Stimulated activated CD8-positive, alpha-beta memory T cell treated with anti-CD3 and anti-CD28 coated beads, Interleukin-12 subunit alpha, Interleukin-12 subunit beta, amount 100 ng/mL, for 1 hour (primary cell): ENCODE data around the gene MARCHF10.

Experiments
- DNase-seq: peaks from one replicate; pipeline ENCODE4 v3.0.0-alpha.2; 2020; ENCODE audit warnings: low read depth

Gene MARCHF10

DNA sequence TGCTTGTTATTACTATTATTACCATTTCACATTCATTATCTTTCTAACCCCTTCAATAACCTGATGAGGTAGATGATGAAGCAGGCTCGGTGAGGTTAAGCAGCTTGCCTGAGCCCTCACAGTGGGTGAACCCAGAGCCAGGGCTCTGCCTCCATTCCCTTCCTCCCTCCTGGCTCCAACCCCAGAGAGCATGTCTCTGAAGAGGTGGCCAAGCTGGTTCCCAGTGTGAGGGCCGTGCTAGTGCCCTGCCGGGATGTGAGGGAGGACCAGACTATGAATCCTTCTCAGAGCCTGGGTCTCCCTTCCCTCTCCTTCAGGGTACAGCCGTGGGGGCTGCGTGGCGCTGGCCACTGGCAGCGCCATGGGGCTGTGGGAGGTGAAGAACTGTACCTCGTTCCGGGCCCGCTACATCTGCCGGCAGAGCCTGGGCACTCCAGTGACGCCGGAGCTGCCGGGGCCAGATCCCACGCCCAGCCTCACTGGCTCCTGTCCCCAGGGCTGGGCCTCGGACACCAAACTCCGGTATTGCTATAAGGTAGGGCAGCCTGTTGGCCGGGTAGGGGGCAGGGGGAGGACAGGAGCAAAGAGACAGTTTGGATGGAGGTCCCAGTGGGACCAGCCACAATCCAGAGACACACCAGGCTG lies 131.0 kb downstream of the MARCHF10 start:
- no peak for DNase-seq

DNA sequence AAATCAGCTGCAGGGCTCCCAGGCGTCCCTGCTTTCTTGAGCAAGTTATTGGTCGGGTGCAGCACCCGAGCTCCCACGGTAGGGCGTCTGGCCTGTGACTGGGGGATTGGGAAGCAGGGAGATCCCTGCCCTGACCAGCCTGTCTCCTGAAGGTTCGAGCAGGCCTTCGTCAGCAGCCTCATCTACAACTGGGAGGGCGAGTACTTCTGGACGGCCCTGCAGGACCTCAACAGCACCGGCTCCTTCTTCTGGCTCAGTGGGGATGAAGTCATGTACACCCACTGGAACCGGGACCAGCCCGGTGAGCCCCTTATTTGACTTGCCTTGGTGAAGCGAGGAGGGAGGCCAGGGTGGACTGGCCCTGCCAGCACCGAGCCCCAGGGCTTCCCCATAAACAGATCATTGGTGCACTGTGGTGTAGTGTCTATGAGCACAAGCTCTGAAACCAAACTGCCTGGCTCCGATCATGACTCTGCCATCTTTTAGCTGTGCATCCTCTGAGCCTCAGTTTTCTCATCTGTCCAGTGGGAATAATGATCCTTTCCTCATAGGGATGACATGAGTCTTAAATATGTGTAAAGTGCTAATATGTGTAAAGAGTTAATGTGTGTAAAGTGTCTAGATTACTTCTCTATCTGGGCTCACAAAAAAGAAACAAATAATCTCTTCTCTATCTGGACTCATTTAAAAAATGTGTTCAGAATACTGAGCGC lies 131.7 kb downstream of the MARCHF10 start:
- no peak for DNase-seq

DNA sequence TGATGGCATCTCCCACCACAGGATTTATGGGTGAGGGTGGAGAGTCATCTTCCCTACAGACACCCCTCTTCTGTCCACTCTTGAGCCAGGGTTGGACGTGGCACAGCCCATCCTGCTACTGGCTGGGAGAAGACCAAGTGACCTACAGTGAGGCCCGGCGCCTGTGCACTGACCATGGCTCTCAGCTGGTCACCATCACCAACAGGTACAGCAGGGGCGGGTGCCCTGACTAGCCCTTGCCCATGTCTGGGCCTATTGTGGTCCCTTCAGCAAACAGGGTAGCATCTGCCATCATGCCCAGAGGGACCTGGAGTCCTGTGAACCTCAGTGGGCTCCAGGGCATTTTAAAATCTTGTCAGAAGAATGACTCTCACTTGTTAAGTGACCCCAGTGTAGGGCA lies 132.4 kb downstream of the MARCHF10 start:
- no peak for DNase-seq

DNA sequence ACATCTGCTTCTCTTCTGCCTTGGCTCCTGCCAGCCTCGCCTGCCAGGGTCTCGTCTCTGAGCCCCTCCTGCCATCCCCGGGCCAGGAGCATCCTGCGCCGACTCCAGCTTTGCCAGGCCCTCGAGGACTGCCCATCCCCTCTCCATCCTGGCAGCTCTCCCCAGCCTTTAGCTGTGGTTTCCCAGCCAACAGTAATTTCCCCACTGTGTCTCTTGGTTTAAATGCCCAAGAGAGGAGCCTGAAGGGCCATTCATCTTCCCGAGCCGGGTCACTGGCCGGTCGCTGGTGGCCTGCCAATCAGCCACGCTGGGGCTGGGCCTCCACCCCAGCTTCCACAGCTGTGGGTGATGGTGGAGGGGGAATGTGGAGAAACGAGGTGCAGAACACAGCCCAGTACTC lies 132.9 kb downstream of the MARCHF10 start:
- no peak for DNase-seq

DNA sequence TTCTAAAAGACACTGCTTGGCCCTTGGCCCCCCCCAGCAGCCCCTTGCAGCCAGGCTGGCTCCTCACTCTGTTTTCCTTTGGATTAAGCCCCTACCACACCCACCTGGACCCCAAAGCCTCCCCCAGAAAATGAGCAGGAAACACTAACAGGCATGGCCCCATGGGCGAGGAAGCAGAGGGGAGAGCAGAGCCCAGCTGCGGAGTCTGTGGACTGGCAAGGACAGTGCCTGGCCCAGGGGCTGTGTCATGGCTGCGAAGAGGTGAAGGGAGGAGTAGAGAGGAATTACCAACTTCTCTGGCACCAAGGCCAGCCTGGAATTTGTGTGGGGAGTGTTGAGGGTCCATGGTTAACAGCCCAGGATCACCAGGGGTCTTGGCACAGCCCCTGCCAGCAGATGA lies 133.3 kb downstream of the MARCHF10 start:
- no peak for DNase-seq

DNA sequence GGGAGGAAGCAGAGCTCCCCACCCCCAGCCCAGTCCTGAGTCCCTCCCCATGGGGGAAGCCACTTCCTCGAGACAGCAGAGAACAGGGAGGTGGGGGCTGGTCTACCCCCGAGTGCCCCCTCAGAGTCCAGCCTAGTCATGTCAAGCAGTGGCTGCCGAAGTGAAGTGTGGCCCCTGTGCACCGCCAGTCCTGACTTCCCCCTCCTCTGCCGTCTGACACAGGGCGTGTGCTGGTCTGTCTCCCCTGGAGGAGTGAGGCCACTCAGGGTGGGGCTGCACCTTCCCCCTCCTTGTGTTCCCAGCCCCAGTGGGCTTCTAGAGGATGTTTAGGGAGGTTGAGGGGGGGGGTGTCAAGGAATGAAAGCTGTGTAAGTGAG lies 133.8 kb downstream of the MARCHF10 start:
- no peak for DNase-seq

DNA sequence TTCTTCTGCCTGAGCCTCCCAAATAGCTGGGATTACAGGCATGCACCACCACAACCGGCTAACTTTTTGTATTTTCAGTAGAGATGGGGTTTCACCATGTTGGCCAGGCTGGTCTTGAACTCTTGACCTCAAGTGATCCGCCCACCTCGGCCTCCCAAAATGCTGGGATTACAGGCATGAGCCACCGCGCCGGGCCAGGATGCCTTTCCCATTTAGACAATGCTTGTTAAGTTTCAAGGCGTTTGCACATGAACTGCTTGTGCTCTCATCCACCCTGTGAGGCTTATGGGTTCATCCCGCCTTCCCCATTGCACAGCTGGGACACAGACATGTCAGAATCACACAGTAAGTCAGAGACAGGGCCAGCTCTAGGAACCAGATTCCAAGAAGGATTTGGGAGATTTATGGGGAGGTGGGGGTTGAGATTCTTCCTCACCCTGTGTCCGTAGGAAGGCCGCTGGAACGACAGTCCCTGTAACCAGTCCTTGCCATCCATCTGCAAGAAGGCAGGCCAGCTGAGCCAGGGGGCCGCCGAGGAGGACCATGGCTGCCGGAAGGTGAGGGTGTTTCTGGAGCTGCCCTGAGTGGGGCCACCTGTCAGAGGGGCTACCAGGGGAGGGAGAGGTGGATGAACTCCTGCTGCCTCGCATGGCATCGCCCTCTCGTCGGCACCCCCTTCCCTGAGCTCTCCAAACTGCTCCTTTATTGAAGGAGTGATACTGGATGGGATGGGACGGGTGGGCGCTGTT lies 134.3 kb downstream of the MARCHF10 start:
- DNase-seq = no peak

DNA sequence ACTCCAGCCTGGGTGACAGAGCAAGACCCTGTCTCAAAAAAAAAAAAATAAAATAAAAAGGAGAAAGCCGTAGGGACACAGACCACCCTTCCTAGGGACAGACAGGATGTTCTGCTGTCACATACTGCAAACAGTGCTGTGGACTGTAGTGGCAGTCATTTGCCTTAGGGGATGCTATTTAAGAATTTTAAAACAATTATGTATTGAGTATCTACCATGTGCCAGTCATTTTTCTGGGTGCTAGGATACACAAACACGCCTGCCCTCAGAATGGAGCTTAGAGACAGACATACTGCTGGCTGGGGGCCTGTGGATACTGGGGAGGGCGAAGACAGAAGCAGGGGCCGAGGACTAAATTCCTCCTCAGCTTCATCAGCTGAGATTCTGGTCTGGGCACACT lies 135.2 kb downstream of the MARCHF10 start:
- DNase-seq = no peak

DNA sequence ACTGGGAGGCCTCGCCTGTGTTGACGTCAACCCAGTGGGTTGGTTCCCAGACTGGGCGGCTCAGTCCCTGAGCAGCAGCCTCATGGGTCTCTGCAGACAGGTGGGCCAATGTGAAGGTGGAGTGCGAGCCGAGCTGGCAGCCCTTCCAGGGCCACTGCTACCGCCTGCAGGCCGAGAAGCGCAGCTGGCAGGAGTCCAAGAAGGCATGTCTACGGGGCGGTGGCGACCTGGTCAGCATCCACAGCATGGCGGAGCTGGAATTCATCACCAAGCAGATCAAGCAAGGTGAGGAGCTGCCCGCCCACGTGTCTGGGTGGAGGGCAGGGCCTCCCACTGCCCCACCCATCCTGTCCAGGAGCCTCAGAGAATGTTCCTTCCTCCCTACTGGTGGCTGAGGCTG lies 136.6 kb downstream of the MARCHF10 start:
- no peak for DNase-seq

DNA sequence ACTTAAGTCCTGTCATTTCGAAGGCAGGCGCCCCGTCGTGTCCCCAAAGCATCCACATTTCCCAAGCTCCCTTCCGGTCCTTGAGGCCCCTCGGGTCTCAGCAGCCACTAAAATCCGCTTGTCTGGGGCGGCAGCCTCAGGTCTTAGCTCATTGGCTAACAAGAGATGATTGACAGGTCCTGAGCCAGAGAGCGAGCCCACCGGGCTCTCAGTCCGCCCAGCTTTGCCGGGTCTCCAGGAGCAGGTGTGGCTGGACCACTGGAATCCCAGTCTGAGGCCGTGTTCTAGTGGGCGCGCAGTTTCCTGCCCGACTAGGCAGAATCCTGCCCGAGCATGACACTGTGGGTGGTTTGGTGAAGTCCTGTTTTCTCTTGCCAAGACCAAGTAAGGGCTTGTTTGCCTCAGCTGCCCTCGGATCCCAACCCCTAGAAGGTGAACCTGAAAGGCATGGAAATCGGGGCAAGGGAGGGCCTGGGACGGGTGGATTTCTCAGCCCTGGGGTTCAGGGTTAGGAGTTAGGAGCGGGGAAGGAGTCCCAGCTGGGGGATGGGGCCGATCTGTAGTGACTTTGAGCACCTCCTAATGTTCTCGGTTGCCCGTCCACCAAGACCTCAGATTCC lies 137.8 kb downstream of the MARCHF10 start:
- DNase-seq = no peak

DNA sequence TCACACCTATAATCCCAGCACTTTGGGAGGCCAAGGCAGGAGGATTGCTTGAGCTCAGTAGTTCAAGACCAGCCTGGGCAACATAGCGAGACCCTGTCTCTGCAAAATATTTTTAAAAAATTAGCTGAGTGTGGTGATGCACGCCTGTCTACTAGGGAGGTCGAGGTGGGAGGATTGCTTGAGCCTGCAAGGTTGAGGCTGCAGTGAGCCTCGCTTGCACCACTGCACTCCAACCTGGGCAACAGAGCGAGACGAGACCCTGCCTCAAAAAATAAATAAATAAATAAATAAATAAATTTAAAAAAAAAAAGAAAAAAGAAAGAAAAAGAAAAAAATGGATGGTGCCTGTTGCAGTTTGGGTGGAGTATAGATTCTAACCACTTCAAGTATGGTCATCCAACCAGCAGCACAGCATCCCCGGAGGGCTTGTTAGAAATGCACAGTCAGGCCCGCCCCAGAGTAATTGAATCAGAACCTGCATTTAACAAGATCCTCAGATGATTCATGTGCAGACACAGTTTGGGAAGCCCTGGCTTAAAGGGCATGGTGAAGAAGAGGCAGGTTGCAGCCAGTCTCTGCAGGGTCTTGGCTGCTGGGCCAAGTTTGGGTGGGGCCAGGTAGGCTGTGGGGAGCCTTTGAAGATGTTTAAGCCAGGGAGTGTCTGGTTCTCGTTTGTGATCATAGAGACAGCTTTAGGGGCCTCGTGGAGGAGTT lies 139.9 kb downstream of the MARCHF10 start:
- no peak for DNase-seq

DNA sequence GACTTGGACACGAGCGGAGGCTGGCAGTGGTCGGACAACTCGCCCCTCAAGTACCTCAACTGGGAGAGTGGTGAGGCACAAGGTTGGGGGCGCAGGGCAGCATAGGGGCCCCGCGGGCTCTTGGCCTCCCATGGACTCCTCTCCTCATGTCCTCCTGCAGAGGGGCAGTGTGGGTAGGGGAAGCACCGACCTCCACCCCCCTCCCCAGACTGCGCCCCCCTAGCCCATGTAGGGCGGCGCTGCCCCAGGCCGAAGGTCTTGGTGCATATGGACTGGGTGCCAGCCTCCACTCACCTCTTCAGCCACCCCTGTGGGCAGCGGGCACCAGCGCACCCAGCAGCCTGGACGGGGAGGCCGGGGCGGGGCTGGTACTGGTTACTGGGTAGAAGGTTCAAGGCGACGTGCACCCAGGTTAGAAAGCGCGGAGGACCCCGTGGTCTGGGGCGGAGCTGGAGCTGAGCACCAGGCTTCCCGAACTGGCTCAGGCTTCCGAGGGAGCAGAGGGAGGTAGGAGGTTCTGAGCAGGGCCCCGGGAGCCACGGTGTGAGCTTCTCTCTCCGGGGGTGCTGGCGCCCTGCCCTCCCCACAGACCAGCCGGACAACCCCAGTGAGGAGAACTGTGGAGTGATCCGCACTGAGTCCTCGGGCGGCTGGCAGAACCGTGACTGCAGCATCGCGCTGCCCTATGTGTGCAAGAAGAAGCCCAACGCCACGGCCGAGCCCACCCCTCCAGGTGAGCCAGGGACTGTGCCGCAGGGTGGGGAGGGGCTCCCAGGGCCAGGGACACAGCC lies 141.1 kb downstream of the MARCHF10 start:
- no peak for DNase-seq

DNA sequence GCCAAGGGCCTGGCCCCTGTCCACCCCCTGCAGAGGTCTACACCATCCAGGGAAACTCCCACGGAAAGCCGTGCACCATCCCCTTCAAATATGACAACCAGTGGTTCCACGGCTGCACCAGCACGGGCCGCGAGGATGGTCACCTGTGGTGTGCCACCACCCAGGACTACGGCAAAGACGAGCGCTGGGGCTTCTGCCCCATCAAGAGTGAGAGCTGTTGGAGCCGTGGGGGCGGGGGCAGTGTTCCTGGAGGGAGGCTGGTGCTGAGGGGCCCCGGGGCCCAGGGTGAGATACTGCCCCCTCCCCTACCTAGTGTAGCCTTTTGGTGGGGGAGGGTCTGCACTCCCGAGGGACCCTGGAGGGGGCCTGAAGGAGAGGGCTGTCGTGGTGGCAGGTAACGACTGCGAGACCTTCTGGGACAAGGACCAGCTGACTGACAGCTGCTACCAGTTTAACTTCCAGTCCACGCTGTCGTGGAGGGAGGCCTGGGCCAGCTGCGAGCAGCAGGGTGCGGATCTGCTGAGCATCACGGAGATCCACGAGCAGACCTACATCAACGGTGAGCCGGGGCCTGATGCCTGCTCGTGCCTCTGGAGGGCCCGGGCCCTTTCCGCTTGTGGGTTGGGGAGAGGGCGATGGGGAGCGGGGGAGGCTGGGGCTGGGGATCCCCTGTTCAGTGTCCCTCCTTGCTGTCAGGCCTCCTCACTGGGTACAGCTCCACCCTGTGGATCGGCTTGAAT lies 141.9 kb downstream of the MARCHF10 start:
- DNase-seq = no peak

DNA sequence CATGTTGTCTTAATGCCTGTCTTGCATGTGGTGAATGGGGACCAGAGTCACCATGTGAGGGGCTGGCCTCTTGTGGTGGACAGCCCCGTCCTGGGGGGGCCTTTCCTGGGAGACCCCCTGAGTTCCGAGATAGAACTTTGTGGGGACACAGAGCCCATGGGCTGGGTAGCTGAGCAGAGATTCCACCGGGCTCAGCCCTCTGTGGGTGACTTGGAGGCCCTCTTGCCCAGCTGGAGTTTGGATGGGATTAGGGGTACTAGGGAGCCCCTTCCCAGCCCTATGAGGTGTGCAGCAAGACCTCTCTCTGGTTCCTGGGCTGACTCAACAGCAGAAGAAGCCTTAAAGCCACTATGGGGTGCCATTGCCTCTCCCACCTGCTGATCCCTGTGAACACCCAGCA lies 142.5 kb downstream of the MARCHF10 start:
- DNase-seq = no peak

DNA sequence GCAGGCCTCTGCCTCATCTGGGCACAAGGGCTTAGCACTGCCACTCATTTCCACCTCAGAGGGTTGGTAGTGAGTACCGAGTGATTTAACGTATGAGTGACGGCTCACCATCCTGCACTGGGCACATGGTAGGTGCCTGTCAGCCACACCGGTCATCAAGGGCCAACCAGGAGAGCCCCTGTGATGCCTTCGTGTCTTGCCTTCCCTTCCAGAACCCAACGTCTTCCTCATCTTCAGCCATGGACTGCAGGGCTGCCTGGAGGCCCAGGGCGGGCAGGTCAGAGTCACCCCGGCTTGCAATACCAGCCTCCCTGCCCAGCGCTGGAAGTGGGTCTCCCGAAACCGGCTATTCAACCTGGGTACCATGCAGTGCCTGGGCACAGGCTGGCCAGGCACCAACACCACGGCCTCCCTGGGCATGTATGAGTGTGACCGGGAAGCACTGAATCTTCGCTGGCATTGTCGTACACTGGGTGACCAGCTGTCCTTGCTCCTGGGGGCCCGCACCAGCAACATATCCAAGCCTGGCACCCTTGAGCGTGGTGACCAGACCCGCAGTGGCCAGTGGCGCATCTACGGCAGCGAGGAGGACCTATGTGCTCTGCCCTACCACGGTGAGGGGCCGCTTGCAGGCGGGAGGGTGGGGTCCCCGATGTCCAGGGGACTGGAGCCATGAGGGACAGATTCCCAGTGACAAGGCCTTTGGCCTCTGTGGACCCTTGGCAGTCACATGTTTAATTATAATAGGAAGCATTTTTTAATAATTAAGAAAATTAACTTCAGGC lies 143.6 kb downstream of the MARCHF10 start:
- no peak for DNase-seq

DNA sequence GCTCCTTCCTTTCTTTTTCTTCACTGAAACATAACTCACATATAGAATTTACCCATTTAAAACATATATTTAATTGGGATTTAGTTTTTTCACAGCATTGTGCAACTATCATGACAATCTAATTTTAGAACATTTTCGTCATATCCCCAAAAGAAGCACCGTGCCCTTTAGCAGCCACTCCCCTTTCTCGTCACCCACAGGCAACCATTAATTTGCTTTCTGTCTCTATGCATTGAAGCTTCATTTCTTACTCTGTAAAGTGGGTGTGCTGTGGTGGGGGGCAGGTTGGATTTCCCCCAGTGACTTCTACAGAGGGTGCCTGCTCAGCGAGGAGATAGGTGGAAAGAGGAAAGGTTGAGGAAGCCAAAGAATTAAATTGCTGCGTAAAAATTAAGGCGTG lies 144.8 kb downstream of the MARCHF10 start:
- DNase-seq = no peak

DNA sequence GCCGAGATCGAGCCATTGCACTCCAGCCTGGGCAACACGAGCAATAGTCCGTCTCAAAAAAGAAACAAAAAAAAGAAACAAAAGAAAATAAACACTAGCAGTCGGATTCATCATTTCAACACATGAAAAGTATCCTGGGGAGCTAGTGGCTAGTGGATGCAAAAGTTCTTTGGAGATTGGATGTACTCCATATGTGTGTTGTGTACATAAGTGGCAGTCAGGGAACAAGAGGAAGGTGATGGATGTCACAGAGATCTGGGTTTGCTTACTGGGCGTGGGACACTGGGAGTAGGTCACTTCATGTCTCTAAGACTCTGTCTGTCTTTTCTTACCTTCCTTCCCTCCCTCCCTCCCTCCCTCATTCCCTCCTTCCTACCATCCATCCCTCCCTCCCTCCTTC lies 145.3 kb downstream of the MARCHF10 start:
- no peak for DNase-seq

DNA sequence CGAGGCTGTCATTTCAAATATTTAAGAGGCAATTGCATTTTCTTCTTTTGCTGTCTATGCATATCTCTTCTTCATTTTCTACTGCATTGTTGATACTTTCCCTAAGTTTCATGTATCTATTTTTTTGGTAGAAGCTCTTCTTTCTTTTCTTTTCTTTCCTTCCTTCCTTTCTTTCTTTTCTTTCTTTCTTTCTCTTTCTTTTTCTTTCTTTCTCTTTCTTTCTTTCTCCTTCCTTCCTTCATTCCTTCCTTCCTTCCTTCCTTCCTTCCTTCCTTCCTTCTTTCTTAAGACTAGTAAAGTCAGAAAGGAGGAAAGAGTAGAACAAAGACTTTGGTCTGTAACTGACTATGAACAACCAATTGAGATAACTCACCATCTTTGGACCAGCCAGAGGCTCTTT lies 146.8 kb downstream of the MARCHF10 start:
- no peak for DNase-seq

DNA sequence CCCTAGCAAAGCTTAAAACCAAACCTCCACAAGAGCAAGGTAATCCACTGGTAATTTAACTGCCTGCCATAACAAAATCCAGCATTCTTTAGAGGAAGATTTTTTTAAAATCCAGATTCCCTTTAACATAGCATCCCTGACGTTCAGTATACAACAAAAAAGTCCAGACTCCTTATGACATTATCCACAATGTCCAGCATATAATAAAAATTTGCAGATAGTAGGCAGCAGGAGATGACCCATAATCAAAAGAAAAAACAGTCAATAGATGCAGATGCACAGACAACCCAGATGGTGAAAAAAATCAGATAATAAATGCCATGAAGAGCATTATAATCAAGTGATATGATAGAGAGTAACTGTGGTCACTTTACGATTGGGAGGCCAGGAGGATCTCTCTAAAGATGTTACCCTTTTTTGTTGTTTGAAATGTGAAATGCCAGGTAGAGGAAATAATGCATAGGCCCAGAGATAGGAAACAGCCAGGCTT lies 147.4 kb downstream of the MARCHF10 start:
- DNase-seq = no peak
